Suprapubic skin (tissue), 3 donors: ENCODE data around the gene PARP8.

Source experiments
- CTCF ChIP-seq, 2 donors: fragments of 200-600 bp in 1 of 2; fragments of 450-650 bp in 1 of 2; sonication (generic) in 1 of 2; IDR thresholded peaks; one replicate each; pipeline ENCODE4 v1.5.1; 2016 to 2019; ENCODE audit warnings: antibody characterized with exemption in 2 of 2, mild to moderate bottlenecking in 1 of 2, moderate library complexity in 1 of 2
- POLR2A ChIP-seq, 2 donors: fragments of 450-650 bp; IDR thresholded peaks; one replicate each; pipeline ENCODE4 v1.6.1; 2017; ENCODE audit warnings: antibody characterized with exemption in 2 of 2, mild to moderate bottlenecking in 2 of 2, moderate library complexity in 2 of 2

DNA sequence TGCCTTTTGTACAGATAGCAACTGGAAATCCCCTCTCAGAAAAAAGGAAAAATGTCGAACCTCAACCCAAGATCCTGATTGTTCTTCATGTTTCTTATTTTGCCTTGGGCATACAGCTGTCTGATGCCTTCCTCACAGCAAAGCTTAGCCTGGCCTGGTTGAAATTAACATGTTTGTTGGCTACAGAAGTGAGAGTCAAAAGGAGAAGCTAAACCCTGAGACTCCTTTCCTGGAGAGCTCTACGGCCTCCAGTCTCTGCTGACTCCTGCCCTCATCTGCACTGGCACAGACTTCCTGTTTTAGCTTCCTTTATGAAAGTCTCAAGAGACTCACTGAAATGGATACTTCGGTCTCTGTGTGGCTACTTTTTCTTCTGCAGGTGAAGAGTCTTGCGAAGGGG is 186.7 kb downstream of the PARP8 start:
- no peak for TF ChIP-seq CTCF (IDR thresholded peaks at IDR 0.05)
- no peak for TF ChIP-seq POLR2A (IDR thresholded peaks at IDR 0.05)
